Endothelial cell of umbilical vein (primary cell): Measurements from ENCODE around the gene C6. TPM values are rescaled to one million over a fixed set of nuclear protein-coding genes. Genes with fewer than 3 reads are reported as not detected.

Experiments used
- BruUV-seq: library from RNA; stranded (reverse); fragments of 400-500 nt; replicated peaks from 2 replicates; lab custom pipeline; 2021; lab: Mats Ljungman, UMichigan
- CTCF ChIA-PET: fragments of 300-600, 350-600 bp; sonication (Branson Sonifier 250); formaldehyde crosslinking; loops from one replicate; lab custom pipeline; 2021; ENCODE audit warnings: antibody characterized with exemption, inconsistent platforms; lab: Charles Lee
- POLR2A ChIA-PET: fragments of 300-600, 350-600 bp; sonication (Branson Sonifier 250); formaldehyde crosslinking; loops from one replicate; lab custom pipeline; 2021; ENCODE audit warnings: antibody characterized with exemption, inconsistent platforms; lab: Charles Lee
- DNase-seq: peaks from one replicate; pipeline ENCODE4 v3.0.0-alpha.2; 2011; ENCODE audit warnings: low read depth, low spot score
- FAIRE-seq: peaks from 2 replicates; lab custom pipeline; 2011; peaks lifted over from hg19 to GRCh38; lab: Jason Lieb, UNC
- H2AFZ ChIP-seq: 2 replicates; pipeline ENCODE4 v1.6.0; 2012; ENCODE audit warnings: low read depth, low read length, control low read depth, inconsistent platforms
- H3K27ac ChIP-seq: 2 replicates; pipeline ENCODE4 v1.5.1; 2011; ENCODE audit warnings: low read depth, mild to moderate bottlenecking, control low read depth, low read length, moderate library complexity; ENCODE audit not compliant: insufficient read depth
- H3K27me3 ChIP-seq, 2 experiments: 2 replicates each; pipeline versions ENCODE4 v1.6.0 to v1.6.1; 2011; ENCODE audit warnings: low read length in 2 of 2, mixed read lengths in 1 of 2; ENCODE audit not compliant: control insufficient read depth in 2 of 2, insufficient read depth in 2 of 2
- H3K36me3 ChIP-seq, 2 experiments: 2 replicates in 1 of 2; 3 replicates in 1 of 2; pipeline ENCODE4 v1.5.1; 2011; ENCODE audit warnings: low read length in 2 of 2, mild to moderate bottlenecking in 1 of 2, moderate library complexity in 1 of 2; ENCODE audit not compliant: control insufficient read depth in 2 of 2, insufficient read depth in 2 of 2; ENCODE audit errors: extremely low read depth in 1 of 2
- H3K4me1 ChIP-seq: 3 replicates; pipeline ENCODE4 v1.5.1; 2011; ENCODE audit warnings: mild to moderate bottlenecking, low read length; ENCODE audit not compliant: control insufficient read depth, insufficient read depth; ENCODE audit errors: extremely low read depth
- H3K4me2 ChIP-seq: 2 replicates; pipeline ENCODE4 v1.6.1; 2011; ENCODE audit warnings: low read length, control low read depth, mixed read lengths; ENCODE audit not compliant: insufficient read depth
- H3K4me3 ChIP-seq, 3 experiments: fragments of 200-600 bp in 1 of 3; sonication (generic), shearing (Covaris generic) in 1 of 3; replicated peaks in 1 of 3; 2 replicates each; pipeline ENCODE4 v1.5.1; 2011 to 2016; ENCODE audit warnings: control low read depth in 3 of 3, low read length in 3 of 3, mild to moderate bottlenecking in 2 of 3, inconsistent platforms in 1 of 3, low read depth in 1 of 3, moderate library complexity in 1 of 3; ENCODE audit not compliant: insufficient read depth in 1 of 3
- H3K79me2 ChIP-seq: 2 replicates; pipeline ENCODE4 v1.6.0; 2012; ENCODE audit warnings: low read length, inconsistent platforms; ENCODE audit not compliant: control insufficient read depth, insufficient read depth
- H3K9ac ChIP-seq: replicated peaks from 2 replicates; pipeline ENCODE3; 2011; ENCODE audit warnings: low read length, control low read depth; ENCODE audit not compliant: insufficient read depth; ENCODE audit errors: extremely low read depth
- H3K9me1 ChIP-seq: replicated peaks from 3 replicates; pipeline ENCODE4 v1.6.0; 2011; ENCODE audit warnings: mild to moderate bottlenecking, low read length; ENCODE audit not compliant: control insufficient read depth, insufficient read depth; ENCODE audit errors: extremely low read depth
- H3K9me3 ChIP-seq: replicated peaks from 2 replicates; pipeline ENCODE4 v1.5.1; 2012; ENCODE audit warnings: low read length, inconsistent platforms; ENCODE audit not compliant: control insufficient read depth, insufficient read depth
- H4K20me1 ChIP-seq: replicated peaks from 2 replicates; pipeline ENCODE3; 2011; ENCODE audit warnings: mild to moderate bottlenecking, low read length; ENCODE audit not compliant: control insufficient read depth, insufficient read depth; ENCODE audit errors: extremely low read depth
- EZH2 ChIP-seq: IDR thresholded peaks from 2 replicates; pipeline ENCODE4 v1.6.1; 2012; ENCODE audit warnings: borderline replicate concordance, low read depth, mild to moderate bottlenecking, moderate library complexity, low read length, inconsistent platforms; ENCODE audit not compliant: severe bottlenecking
- FOS ChIP-seq: IDR thresholded peaks from 2 replicates; pipeline ENCODE4 v1.6.1; 2011; ENCODE audit warnings: mild to moderate bottlenecking, low read length, moderate library complexity, borderline replicate concordance; ENCODE audit not compliant: insufficient read depth
- GATA2 ChIP-seq: IDR thresholded peaks from 2 replicates; pipeline ENCODE4 v1.7.0; 2011; ENCODE audit warnings: low read depth, mild to moderate bottlenecking, moderate library complexity, mixed read lengths, low read length; ENCODE audit not compliant: insufficient read length, insufficient read depth
- JUN ChIP-seq: IDR thresholded peaks from 2 replicates; pipeline ENCODE4 v1.6.1; 2011; ENCODE audit warnings: borderline replicate concordance, low read depth; ENCODE audit not compliant: insufficient read length, insufficient read depth
- POLR2A ChIP-seq: IDR thresholded peaks from 2 replicates; pipeline ENCODE4 v1.6.1; 2012; ENCODE audit warnings: low read depth, mild to moderate bottlenecking, control low read depth, low read length
- dilution Hi-C: fragments of 300-500 bp; cut with MboI; formaldehyde crosslinking; loops from one replicate; pipeline ENCODE4 v1.15.0; 2019; ENCODE audit warnings: low sequenced_read_pairs; ENCODE audit not compliant: extremely low pct_ligation_motif_present
- intact Hi-C: fragments of 100-400 bp; cut with micrococcal nuclease; formaldehyde crosslinking; loops from one replicate; pipeline ENCODE4 v1.10.0; 2022
- polyA plus RNA-seq, 4 experiments: library from polyadenylated mRNA; depleted of rRNA in 3 of 4; stranded (reverse) in 3 of 4; unstranded in 1 of 4; fragments of >200 nt; gene quantifications; 2 replicates each; pipeline versions ENCODE4 v1.2.1 to v1.2.3, GENCODE V29; 2011 to 2012; ENCODE audit warnings: missing spikeins in 1 of 4
- total RNA-seq: library from RNA; stranded (reverse); gene quantifications from 2 replicates; pipeline ENCODE4 v1.2.3, GENCODE V29; 2021
- TF ChIP-seq, protein P1 (sequence below), 2 donors: IDR thresholded peaks; 1 replicate in 1 of 2; 2 replicates in 1 of 2; pipeline ENCODE4 v1.5.1; 2011; ENCODE audit warnings: low read length in 2 of 2, mild to moderate bottlenecking in 2 of 2, moderate library complexity in 2 of 2, control low read depth in 1 of 2, inconsistent platforms in 1 of 2, low read depth in 1 of 2; ENCODE audit not compliant: insufficient read depth in 1 of 2; ENCODE audit errors: extremely low read depth in 1 of 2
- TF ChIP-seq, protein P2 (sequence below): IDR thresholded peaks from 2 replicates; pipeline ENCODE4 v1.6.1; 2011; ENCODE audit not compliant: insufficient read depth, insufficient read length

Gene C6
- total and polyA plus RNA-seq, 2 donors (not counting 3 experiments of a cell fraction or from before 2014, with no cell fraction given) = not detected

DNA sequence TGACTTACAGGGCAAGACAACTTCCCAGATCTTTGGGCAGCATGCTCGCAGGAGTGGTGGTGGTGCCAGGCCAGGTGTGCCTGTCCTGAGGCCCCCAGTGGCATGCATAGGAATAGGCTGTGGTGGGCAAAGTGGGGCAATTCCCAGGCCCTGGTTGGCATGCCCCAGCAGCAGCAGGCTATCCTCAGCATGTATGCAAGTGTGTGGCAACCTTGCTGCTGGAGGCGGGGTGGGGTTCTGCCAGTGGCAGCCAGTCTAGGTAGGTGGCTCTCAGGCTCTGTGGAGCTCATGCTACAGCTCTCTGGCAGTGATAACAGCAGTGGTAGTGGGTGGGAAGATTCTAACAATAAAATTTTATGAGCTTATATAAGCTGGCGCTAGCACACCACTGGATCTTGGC lies 27.7 kb upstream of the C6 start:
- DNase-seq (no peak), FAIRE-seq (no peak)
- Histone ChIP-seq H3K4me2 (no peak overlapping the region), H2AFZ (no peak overlapping the region), H4K20me1 (no peaks in the 10 kb centered on the region), H3K4me1 (no peaks in the 10 kb centered on the region), H3K9ac (no peak overlapping the region), H3K27ac (no peak overlapping the region), H3K79me2 (no peaks in the 10 kb centered on the region), H3K9me3 (no peaks in the 10 kb centered on the region), H3K27me3 (no peaks in the 10 kb centered on the region), H3K9me1 (no peaks in the 10 kb centered on the region), H3K36me3 (no peaks in the 10 kb centered on the region), H3K4me3 (no peak overlapping the region)
- CTCF ChIA-PET = no interaction called here
- no TSS peak for BruUV-seq
- no peak for TF ChIP-seq GATA2
- TF ChIP-seq POLR2A = no peak
- TF ChIP-seq, protein P1, sequence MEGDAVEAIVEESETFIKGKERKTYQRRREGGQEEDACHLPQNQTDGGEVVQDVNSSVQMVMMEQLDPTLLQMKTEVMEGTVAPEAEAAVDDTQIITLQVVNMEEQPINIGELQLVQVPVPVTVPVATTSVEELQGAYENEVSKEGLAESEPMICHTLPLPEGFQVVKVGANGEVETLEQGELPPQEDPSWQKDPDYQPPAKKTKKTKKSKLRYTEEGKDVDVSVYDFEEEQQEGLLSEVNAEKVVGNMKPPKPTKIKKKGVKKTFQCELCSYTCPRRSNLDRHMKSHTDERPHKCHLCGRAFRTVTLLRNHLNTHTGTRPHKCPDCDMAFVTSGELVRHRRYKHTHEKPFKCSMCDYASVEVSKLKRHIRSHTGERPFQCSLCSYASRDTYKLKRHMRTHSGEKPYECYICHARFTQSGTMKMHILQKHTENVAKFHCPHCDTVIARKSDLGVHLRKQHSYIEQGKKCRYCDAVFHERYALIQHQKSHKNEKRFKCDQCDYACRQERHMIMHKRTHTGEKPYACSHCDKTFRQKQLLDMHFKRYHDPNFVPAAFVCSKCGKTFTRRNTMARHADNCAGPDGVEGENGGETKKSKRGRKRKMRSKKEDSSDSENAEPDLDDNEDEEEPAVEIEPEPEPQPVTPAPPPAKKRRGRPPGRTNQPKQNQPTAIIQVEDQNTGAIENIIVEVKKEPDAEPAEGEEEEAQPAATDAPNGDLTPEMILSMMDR (IDR thresholded peaks at IDR 0.05; ENCODE audit: extremely low read depth in 1 of 2, insufficient read depth in 1 of 2, low read depth in 1 of 2, low read length in 2 of 2) = no peak
- TF ChIP-seq, protein P2, sequence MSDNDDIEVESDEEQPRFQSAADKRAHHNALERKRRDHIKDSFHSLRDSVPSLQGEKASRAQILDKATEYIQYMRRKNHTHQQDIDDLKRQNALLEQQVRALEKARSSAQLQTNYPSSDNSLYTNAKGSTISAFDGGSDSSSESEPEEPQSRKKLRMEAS = no peak
- POLR2A ChIA-PET = no interaction called here
- intact Hi-C loops = no loop called here
- dilution Hi-C loops = no loop called here

DNA sequence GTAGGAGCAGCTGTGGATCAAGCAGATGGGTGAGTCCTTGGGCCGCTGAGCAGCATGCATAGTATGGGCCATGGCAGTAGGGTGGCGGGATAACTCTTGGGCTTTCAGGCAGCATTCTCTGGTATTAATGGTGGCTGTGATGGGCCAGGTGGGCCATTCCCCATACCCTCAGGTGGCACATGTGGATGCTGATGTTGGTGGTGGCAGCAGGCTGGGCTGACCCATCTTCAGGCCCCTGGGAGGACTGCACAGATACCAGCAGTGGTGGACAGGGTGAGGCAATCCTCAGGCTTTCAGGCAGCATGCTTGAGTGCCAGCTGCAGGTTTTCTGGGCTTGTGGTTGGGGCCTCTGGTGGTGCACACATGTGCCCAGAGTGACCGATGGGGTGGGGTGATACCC lies 27.1 kb upstream of the C6 start:
- Histone ChIP-seq H3K9ac (no peak overlapping the region), H3K4me3 (no peak overlapping the region), H3K4me2 (no peak overlapping the region), H4K20me1 (no peaks in the 10 kb centered on the region), H3K36me3 (no peaks in the 10 kb centered on the region), H3K9me1 (no peaks in the 10 kb centered on the region), H3K27ac (no peak overlapping the region), H3K9me3 (no peaks in the 10 kb centered on the region), H3K79me2 (no peaks in the 10 kb centered on the region), H2AFZ (no peak overlapping the region), H3K4me1 (no peaks in the 10 kb centered on the region), H3K27me3 (no peaks in the 10 kb centered on the region)
- BruUV-seq = no TSS peak
- dilution Hi-C loops = no loop called here
- DNase-seq = no peak
- TF ChIP-seq EZH2 = no peak
- no peak for TF ChIP-seq POLR2A
- TF ChIP-seq, protein P1 (IDR thresholded peaks at IDR 0.05; ENCODE audit: extremely low read depth in 1 of 2, insufficient read depth in 1 of 2, low read depth in 1 of 2, low read length in 2 of 2) = no peak
- TF ChIP-seq, protein P2 = no peak
- no peak for TF ChIP-seq FOS
- TF ChIP-seq JUN = no peak
- intact Hi-C loops = no loop called here
- ChIA-PET POLR2A (no interaction called here), CTCF (no interaction called here)
- no peak for FAIRE-seq
